ENCODE measurements around the gene SLC39A11. TPM values are rescaled to one million over a fixed set of nuclear protein-coding genes. Genes with fewer than 3 reads are reported as not detected.
"Not testable (repeated sequence)": the region's sequence is repeated elsewhere in the genome, so short reads cannot be mapped to it uniquely, and the experiment has no call there.

SLC39A11 gene
- total RNA-seq, 1 donor from 2014 or later = 23.2 TPM

DNA sequence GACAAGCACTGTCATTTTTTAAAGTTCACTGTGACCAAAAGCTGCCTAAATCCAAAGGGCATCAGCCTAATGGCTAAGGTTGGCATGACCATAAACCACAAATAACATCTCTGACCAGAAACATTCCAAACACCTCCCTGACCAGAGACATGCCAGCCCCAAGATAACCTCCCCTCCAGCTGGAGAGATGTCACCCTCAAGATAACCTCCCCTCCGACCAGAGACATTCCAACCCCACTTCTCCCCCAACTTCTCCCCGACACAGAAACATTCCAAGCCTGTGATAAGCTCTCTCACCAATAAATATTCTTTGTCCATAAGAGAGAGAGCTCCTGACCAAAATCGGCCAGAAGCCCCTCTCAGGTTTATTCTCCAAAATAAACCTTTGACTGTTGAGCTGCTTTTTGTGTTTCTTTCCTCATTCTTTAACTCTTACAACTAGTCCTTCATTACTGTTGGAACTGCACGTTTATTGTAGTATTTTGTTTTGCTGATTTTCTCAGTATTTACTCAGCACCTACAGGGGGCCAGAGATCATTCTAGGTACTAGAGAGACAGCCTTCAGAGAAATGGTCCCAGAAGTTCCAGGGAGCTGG lies 325.6 kb downstream of the SLC39A11 start:
- Mint-ChIP-seq H3K36me3 (peaks cover 14% of the 10 kb centered on the region), H3K27me3 (no peaks in the 10 kb centered on the region), H3K27ac (no peak overlapping the region), H3K4me3 (no peak overlapping the region), H3K4me1 (ENCODE audit: unreplicated experiment) (peaks cover 11% of the 10 kb centered on the region), H3K9me3 (peaks cover 26% of the 10 kb centered on the region)
- DNase-seq (ENCODE audit: extremely low spot score, unreplicated experiment) = no peak
- TF ChIP-seq, protein P1, sequence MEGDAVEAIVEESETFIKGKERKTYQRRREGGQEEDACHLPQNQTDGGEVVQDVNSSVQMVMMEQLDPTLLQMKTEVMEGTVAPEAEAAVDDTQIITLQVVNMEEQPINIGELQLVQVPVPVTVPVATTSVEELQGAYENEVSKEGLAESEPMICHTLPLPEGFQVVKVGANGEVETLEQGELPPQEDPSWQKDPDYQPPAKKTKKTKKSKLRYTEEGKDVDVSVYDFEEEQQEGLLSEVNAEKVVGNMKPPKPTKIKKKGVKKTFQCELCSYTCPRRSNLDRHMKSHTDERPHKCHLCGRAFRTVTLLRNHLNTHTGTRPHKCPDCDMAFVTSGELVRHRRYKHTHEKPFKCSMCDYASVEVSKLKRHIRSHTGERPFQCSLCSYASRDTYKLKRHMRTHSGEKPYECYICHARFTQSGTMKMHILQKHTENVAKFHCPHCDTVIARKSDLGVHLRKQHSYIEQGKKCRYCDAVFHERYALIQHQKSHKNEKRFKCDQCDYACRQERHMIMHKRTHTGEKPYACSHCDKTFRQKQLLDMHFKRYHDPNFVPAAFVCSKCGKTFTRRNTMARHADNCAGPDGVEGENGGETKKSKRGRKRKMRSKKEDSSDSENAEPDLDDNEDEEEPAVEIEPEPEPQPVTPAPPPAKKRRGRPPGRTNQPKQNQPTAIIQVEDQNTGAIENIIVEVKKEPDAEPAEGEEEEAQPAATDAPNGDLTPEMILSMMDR (conservative IDR thresholded peaks at IDR 0.05) = no peak

DNA sequence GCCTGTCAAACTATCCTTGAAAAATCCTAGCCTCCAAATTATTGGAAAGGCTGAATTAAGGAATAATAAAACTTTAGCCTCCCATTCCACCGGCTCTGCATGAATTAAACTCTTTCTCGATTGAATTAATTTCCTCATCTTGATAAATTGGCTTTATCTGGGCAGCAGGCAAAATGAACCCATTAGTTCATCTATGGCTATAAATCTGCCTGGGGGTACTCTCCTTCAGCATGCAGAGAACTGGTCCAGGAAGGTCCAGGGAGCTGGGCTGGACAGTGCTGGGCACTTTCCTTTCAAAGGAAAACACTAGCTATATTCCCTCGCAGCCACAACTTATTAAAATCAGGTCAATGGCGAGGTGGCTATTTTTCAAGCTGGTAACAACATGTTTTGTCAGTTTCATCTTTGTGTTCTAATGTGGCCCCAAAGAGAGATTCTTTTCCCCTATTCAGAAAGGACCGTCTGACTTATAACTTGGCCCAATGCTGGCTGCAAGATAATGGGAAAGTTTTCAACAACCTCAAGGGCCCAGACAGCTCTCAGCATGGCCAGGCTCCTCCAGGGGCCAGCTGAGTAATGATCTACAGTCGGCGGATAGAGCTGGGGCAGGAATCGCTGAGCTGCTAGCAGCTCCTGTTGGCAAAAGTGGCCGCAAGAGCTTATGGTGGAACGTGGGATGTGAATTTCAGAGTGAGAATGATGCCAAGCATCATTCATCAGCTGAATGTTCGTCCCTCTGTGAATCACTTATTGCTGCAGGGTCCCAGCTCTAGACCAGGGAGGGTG lies 326.9 kb downstream of the SLC39A11 start:
- H3K4me3 Mint-ChIP-seq = no peak overlapping the region
- TF ChIP-seq, protein P1 (conservative IDR thresholded peaks at IDR 0.05) = no peak
- H3K36me3 Mint-ChIP-seq = peaks cover 12% of the 10 kb centered on the region
- no peak for DNase-seq (ENCODE audit: extremely low spot score, unreplicated experiment)
- H3K27me3 Mint-ChIP-seq = no peaks in the 10 kb centered on the region
- no peak overlapping the region for H3K27ac Mint-ChIP-seq
- peaks cover 25% of the 10 kb centered on the region for H3K9me3 Mint-ChIP-seq
- H3K4me1 Mint-ChIP-seq (ENCODE audit: unreplicated experiment) = peaks cover 7% of the 10 kb centered on the region

DNA sequence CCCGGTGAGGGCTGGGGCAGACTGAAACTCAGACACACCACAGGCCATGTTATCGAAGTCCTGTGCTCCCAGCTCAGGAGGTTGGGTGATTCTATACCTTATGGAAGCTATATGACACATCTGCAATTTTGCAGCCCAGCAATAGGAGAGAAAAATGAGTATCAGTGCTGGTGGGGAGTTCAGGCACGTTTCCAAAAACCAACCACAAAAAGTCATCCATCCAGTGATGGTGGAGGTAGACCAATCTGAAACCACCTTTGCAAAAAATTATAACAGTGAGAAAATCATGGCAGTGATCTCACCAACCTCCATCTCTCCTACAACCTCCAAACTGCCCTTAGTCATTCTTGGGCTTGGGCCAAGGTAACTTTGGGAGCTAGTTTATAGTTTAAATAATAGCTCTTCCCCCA lies 327.9 kb downstream of the SLC39A11 start:
- peaks cover 7% of the 10 kb centered on the region for H3K4me1 Mint-ChIP-seq (ENCODE audit: unreplicated experiment)
- no peak overlapping the region for H3K27ac Mint-ChIP-seq
- DNase-seq (ENCODE audit: extremely low spot score, unreplicated experiment) = no peak
- H3K27me3 Mint-ChIP-seq = no peaks in the 10 kb centered on the region
- H3K36me3 Mint-ChIP-seq = peaks cover 10% of the 10 kb centered on the region
- TF ChIP-seq, protein P1 (conservative IDR thresholded peaks at IDR 0.05) = no peak
- H3K4me3 Mint-ChIP-seq = no peak overlapping the region
- H3K9me3 Mint-ChIP-seq = peaks cover 17% of the 10 kb centered on the region

DNA sequence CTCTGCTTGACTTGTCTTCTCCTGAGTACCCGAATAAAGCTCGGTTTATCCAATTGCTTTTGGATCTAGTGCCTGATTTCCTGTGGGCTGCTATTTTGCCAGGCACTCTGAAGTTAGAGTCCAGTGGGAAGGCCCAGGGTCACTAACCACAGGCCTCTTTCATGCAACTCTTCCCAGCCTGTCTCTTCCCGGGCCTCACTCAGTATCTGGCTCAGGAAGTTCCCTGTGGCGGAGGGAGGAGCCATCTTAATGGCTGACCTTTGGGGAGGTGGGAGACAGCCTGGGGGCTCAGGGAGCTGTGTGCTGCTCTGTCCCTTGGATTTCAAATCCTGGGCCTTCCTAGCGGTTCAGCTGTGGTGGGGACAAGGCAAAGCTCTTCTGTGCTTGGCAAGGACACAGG lies 328.5 kb downstream of the SLC39A11 start:
- no peaks in the 10 kb centered on the region for H3K27me3 Mint-ChIP-seq

DNA sequence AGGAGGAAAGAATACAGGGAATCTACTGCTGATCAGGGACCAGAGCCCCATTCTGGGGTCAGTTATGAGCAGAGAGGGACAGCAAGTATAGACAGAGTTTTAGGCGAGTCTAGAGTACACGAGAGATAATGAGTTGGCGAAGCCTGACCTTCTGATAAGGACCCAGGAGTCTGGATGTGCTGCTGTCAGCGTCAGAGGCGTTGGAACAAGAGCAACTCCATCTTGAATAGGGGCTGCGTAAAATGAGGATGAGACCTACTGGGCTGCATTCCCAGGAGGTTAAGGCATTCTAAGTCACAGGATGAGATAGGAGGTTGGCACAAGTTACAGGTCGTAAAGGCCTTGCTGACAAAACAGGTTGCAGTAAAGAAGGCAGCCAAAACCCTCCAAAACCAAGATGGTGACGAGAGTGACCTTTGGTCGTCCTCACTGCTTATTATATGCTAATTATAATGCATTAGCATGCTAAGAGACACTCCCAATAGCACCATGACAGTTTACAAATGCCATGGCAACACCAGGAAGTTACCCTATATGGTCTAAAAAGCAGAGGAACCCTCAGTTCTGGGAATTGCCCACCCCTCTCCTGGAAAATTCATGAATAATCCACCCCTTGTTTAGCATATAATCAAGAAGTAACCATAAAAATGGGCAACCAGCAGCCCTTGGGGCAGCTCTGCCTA lies 330.5 kb downstream of the SLC39A11 start:
- H3K27ac Mint-ChIP-seq; H3K4me3 Mint-ChIP-seq; DNase-seq (ENCODE audit: extremely low spot score, unreplicated experiment); H3K4me1 Mint-ChIP-seq (ENCODE audit: unreplicated experiment); H3K9me3 Mint-ChIP-seq; H3K27me3 Mint-ChIP-seq; H3K36me3 Mint-ChIP-seq: not testable (repeated sequence)

More for the DNA sequence above, 328.5 kb downstream of the SLC39A11 start:
- TF ChIP-seq, protein P1 (conservative IDR thresholded peaks at IDR 0.05) = no peak
- H3K36me3 Mint-ChIP-seq = peaks cover 7% of the 10 kb centered on the region
- H3K4me3 Mint-ChIP-seq = no peak overlapping the region
- H3K4me1 Mint-ChIP-seq (ENCODE audit: unreplicated experiment) = peaks cover 7% of the 10 kb centered on the region
- no peak overlapping the region for H3K27ac Mint-ChIP-seq
- DNase-seq (ENCODE audit: extremely low spot score, unreplicated experiment) = no peak
- H3K9me3 Mint-ChIP-seq = peaks cover 14% of the 10 kb centered on the region

DNA sequence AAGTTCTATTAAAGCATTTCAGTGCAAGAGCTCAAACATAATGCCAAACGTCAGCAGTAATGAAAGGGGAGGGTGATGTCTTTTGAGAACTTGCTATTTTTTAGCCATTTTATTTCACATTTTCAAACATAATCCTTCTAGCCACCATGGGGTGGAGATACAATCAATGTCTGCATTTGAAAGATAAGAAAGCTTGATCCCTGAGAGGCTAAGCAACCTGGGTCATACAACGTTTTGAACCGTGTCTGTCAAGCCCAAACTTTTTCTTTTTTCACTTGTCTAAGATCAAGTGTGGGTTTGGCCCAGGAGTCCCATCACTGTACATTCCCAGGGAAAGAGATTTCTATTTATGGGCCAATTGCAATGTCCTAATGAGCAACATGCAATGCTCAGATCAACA lies 331.1 kb downstream of the SLC39A11 start:
- no peak for DNase-seq (ENCODE audit: extremely low spot score, unreplicated experiment)
- H3K9me3 Mint-ChIP-seq = peaks cover 3% of the 10 kb centered on the region
- TF ChIP-seq, protein P1 (conservative IDR thresholded peaks at IDR 0.05) = no peak
- H3K4me3 Mint-ChIP-seq = no peak overlapping the region
- H3K27me3 Mint-ChIP-seq = no peaks in the 10 kb centered on the region
- H3K4me1 Mint-ChIP-seq (ENCODE audit: unreplicated experiment) = peaks cover 7% of the 10 kb centered on the region
- H3K36me3 Mint-ChIP-seq = peaks cover 3% of the 10 kb centered on the region
- no peak overlapping the region for H3K27ac Mint-ChIP-seq

Data from type B pancreatic cell (in vitro differentiated cells).